K562 (cell line): ENCODE results near the gene RAB3C. TPM values are rescaled to one million over a fixed set of nuclear protein-coding genes. Genes with fewer than 3 reads are reported as not detected.

ENCODE experiments used
- ATAC-seq: fragments of 200-7000 bp; cut with Tn5 transposase; 3 replicates; pipeline ENCODE4 v1.9.1; 2020; ENCODE audit warnings: moderate library complexity
- BruUV-seq: library from RNA; stranded (reverse); fragments of 400-500 nt; replicated peaks from 2 replicates; lab custom pipeline; 2021; lab: Mats Ljungman, UMichigan
- CTCF ChIA-PET: fragments of 300-600 bp; formaldehyde crosslinking; extraction: SDS; loops from one replicate; lab custom pipeline; 2021; ENCODE audit warnings: low intra/inter-chr PET ratio; lab: Yijun Ruan, JAX
- POLR2A ChIA-PET: fragments of 300-600, 350-650 bp; sonication (Branson Sonifier 250); formaldehyde crosslinking; extraction: SDS; loops from one replicate; lab custom pipeline; 2021; ENCODE audit warnings: antibody characterized with exemption, inconsistent platforms; lab: Yijun Ruan, JAX
- DNase-seq, 4 experiments: peaks; one replicate each; pipeline versions ENCODE4 v3.0.0 to v3.0.0-alpha.2; 2011 to 2018; ENCODE audit warnings: low spot score in 3 of 4, mixed read lengths in 3 of 4; ENCODE audit errors: extremely low read depth in 1 of 4
- FAIRE-seq: peaks from 2 replicates; lab custom pipeline; 2011; peaks lifted over from hg19 to GRCh38; lab: Jason Lieb, UNC
- H2AFZ ChIP-seq: 2 replicates; pipeline ENCODE4 v1.6.0; 2011; ENCODE audit warnings: low read depth, low read length, control low read depth, inconsistent platforms
- H3K27ac ChIP-seq: fragments of 200-600 bp; 3 replicates; pipeline ENCODE4 v1.8.0; 2011; ENCODE audit warnings: low read depth, mild to moderate bottlenecking, control low read depth, inconsistent platforms, low read length, moderate library complexity, mixed read lengths; ENCODE audit errors: extremely low read depth
- H3K27me3 ChIP-seq, 2 experiments: fragments of 300-600 bp in 1 of 2; 2 replicates in 1 of 2; 3 replicates in 1 of 2; pipeline versions ENCODE4 v1.6.0 to v1.8.0; 2011; ENCODE audit warnings: inconsistent platforms in 2 of 2, low read length in 2 of 2, mild to moderate bottlenecking in 1 of 2, mixed read lengths in 1 of 2, moderate library complexity in 1 of 2; ENCODE audit not compliant: control insufficient read depth in 2 of 2, insufficient read depth in 2 of 2
- H3K36me3 ChIP-seq: fragments of 300-600 bp; 3 replicates; pipeline ENCODE4 v1.8.0; 2011; ENCODE audit warnings: mild to moderate bottlenecking, low read length, inconsistent platforms; ENCODE audit not compliant: control insufficient read depth, insufficient read depth
- H3K4me1 ChIP-seq, 2 experiments: fragments of 200-600 bp in 1 of 2; replicated peaks in 1 of 2; 2 replicates in 1 of 2; 3 replicates in 1 of 2; pipeline versions ENCODE4 v1.5.1 to v1.8.0; 2011; ENCODE audit warnings: inconsistent platforms in 2 of 2, low read length in 2 of 2, mild to moderate bottlenecking in 1 of 2, mixed read lengths in 1 of 2, moderate library complexity in 1 of 2; ENCODE audit not compliant: control insufficient read depth in 2 of 2, insufficient read depth in 2 of 2
- H3K4me2 ChIP-seq: 2 replicates; pipeline ENCODE4 v1.6.1; 2011; ENCODE audit warnings: low read length, control low read depth, inconsistent platforms, mixed read lengths; ENCODE audit not compliant: insufficient read depth
- H3K4me3 ChIP-seq: fragments of 200-600 bp; sonication (generic), shearing (Covaris generic); 2 replicates; pipeline ENCODE4 v1.5.1; 2016; ENCODE audit warnings: control low read depth, inconsistent platforms
- H3K79me2 ChIP-seq: fragments of 200-600 bp; 3 replicates; pipeline ENCODE4 v1.8.0; 2011; ENCODE audit warnings: low read length, inconsistent platforms; ENCODE audit not compliant: control insufficient read depth, insufficient read depth
- H3K9ac ChIP-seq, 2 experiments: 2 replicates each; pipeline versions ENCODE4 v1.6.0 to v1.6.1; 2011; ENCODE audit warnings: low read depth in 2 of 2, low read length in 2 of 2, control low read depth in 1 of 2, inconsistent platforms in 1 of 2, mild to moderate bottlenecking in 1 of 2, mixed read lengths in 1 of 2; ENCODE audit not compliant: insufficient read depth in 1 of 2
- H3K9me1 ChIP-seq: one replicate; pipeline ENCODE4 v1.6.0; 2011; ENCODE audit warnings: inconsistent platforms, mild to moderate bottlenecking, low read length, moderate library complexity; ENCODE audit not compliant: control insufficient read depth, insufficient read depth
- H3K9me3 ChIP-seq: replicated peaks from 2 replicates; pipeline ENCODE4 v1.5.1; 2011; ENCODE audit warnings: low read depth, low read length, inconsistent platforms; ENCODE audit not compliant: control insufficient read depth, insufficient read depth
- H4K20me1 ChIP-seq: replicated peaks from 2 replicates; pipeline ENCODE4 v1.6.1; 2011; ENCODE audit warnings: low read length, inconsistent platforms, mixed read lengths; ENCODE audit not compliant: control insufficient read depth, insufficient read depth
- BRF1 ChIP-seq: IDR thresholded peaks from 3 replicates; pipeline ENCODE4 v1.6.1; 2011; ENCODE audit warnings: borderline replicate concordance, mild to moderate bottlenecking; ENCODE audit not compliant: insufficient read length; ENCODE audit errors: extremely low read depth
- KDM4B ChIP-seq, 2 experiments: fragments of 450-650 bp in 1 of 2; sonication (generic) in 1 of 2; IDR thresholded peaks; 2 replicates each; pipeline ENCODE4 v1.6.1; 2016 to 2017; ENCODE audit warnings: borderline replicate concordance in 2 of 2, antibody characterized with exemption in 1 of 2, low read depth in 1 of 2, mild to moderate bottlenecking in 1 of 2
- KLF6 ChIP-seq: fragments of 250-450 bp; sonication (Bioruptor Pico); IDR thresholded peaks from 2 replicates; pipeline ENCODE4 v1.4.0; 2020; ENCODE audit warnings: mild to moderate bottlenecking, moderate library complexity, borderline replicate concordance
- NCOR1 ChIP-seq: fragments of 450-650 bp; IDR thresholded peaks from 2 replicates; pipeline ENCODE4 v1.6.1; 2016; ENCODE audit warnings: mild to moderate bottlenecking, moderate library complexity
- RCOR1 ChIP-seq, 2 experiments: IDR thresholded peaks; 2 replicates each; pipeline ENCODE4 v1.6.1; 2012; ENCODE audit warnings: low read depth in 2 of 2, low read length in 2 of 2, borderline replicate concordance in 1 of 2, improper control_type of control experiment in 1 of 2
- ZNF12 ChIP-seq: sonication (generic); formaldehyde crosslinking; IDR thresholded peaks from 2 replicates; pipeline ENCODE4 v1.4.0; 2020; ENCODE audit warnings: mild to moderate bottlenecking, missing genetic modification reagents
- ZNF586 ChIP-seq: fragments of 450-650 bp; formaldehyde crosslinking; conservative IDR thresholded peaks from 2 replicates; pipeline ENCODE4 v1.4.0; 2020; ENCODE audit warnings: mild to moderate bottlenecking, moderate library complexity
- WGBS: fragments of 100-300 bp; shearing (Covaris generic); methylation state at CpG from one replicate; pipeline ENCODE4 v1.1.6; 2016; ENCODE audit warnings: low coverage, mixed read lengths; ENCODE audit not compliant: insufficient coverage; ENCODE audit errors: missing lambda C conversion rate; 5-methylcytosine and 5-hydroxymethylcytosine counted together
- in situ Hi-C: fragments of 300-500 bp; cut with MboI; formaldehyde crosslinking; loops from 4 replicates; pipeline ENCODE4 v1.15.0; 2018; ENCODE audit warnings: inconsistent platforms, mixed read lengths
- intact Hi-C: fragments of 100-400 bp; cut with micrococcal nuclease; formaldehyde crosslinking; loops from 2 replicates; pipeline ENCODE4 v1.14.2; 2022
- polyA plus RNA-seq, 8 experiments: library from polyadenylated mRNA; depleted of rRNA in 4 of 8; stranded (reverse) in 5 of 8; unstranded in 3 of 8; fragments of >200 nt; fragmentation: Nextera tagmentation in 2 of 8; fragmentation: Illumina TruSeq in 1 of 8; extraction: Ambion mirVana in 2 of 8; extraction: Trizol in 1 of 8; gene quantifications; 2 replicates each; pipeline versions ENCODE4 v1.2.1 to v1.2.3, GENCODE V29; 2011 to 2014; ENCODE audit warnings: inconsistent platforms in 1 of 8, missing spikeins in 1 of 8
- total RNA-seq, 7 experiments: library from RNA; depleted of rRNA in 6 of 7; stranded (reverse); fragments of >200 nt in 6 of 7; fragmentation: Illumina TruSeq in 2 of 7; extraction: Trizol in 2 of 7; gene quantifications; 2 replicates each; pipeline versions ENCODE4 v1.2.1 to v1.2.3, GENCODE V29; 2011 to 2021; ENCODE audit warnings: low replicate concordance in 1 of 7
- TF ChIP-seq, protein P1 (sequence below), 2 experiments: fragments of 450-650 bp; conservative IDR thresholded peaks; 2 replicates each; pipeline ENCODE4 v1.6.1; 2017; ENCODE audit warnings: mild to moderate bottlenecking in 2 of 2, moderate library complexity in 2 of 2
- TF ChIP-seq, protein P2 (sequence below): IDR thresholded peaks from 2 replicates; pipeline ENCODE4 v1.6.1; 2012; ENCODE audit warnings: low read depth, low read length, improper control_type of control experiment, borderline replicate concordance

Gene RAB3C
- total and polyA plus RNA-seq, 9 of the 15 experiments (the other 6 are each of a cell fraction or from before 2014, with no cell fraction given) = not detected

DNA sequence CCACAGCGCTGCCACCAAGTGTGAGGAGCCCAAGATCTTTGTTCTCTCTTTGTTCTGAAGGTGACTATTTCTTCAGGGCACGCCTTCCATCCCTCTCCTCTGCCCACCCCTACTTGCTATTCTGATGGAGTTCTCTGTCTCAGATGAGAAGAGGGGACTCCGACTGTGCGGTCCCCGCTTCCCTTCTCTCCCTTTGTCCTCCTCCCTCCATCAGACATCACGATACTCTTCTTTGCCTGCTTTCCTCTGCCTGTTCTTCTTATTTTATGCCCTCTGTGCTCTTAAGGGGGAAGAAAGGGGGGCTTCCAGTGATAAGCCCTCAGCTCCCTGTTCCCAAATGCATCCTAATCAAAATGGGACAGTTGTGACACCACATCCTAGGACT lies 307.8 kb downstream of the RAB3C start:
- Histone ChIP-seq H3K79me2 (no peaks in the 10 kb centered on the region), H3K36me3 (no peaks in the 10 kb centered on the region), H3K4me3 (no peak overlapping the region), H3K9me3 (no peaks in the 10 kb centered on the region), H3K27ac (no peak overlapping the region), H4K20me1 (no peaks in the 10 kb centered on the region), H2AFZ (no peak overlapping the region), H3K9me1 (no peaks in the 10 kb centered on the region), H3K9ac (no peak overlapping the region), H3K4me2 (no peak overlapping the region), H3K27me3 (peaks cover 0 to 5% of the 10 kb centered on the region in 2 experiments; a peak in 1 of 5 replicates), H3K4me1 (no peaks in the 10 kb centered on the region)
- DNase-seq (no peak), FAIRE-seq (no peak), ATAC-seq (no peak)
- BruUV-seq = no TSS peak
- ChIA-PET CTCF (interaction anchor here (1.3 kb wide), 1 partner anchor 117 kb away, joined by 11 read pairs; no protein-coding TSS in a partner anchor), POLR2A (interaction anchor here (0.5 kb wide), 1 partner anchor 116 kb away, joined by 3 read pairs; no protein-coding TSS in a partner anchor)
- WGBS = 2% methylated on average over 5 of the region's 6 CpGs
- in situ Hi-C loops = loop anchor here (25.0 kb wide), 1 partner anchor 897 kb away; no protein-coding TSS in a partner anchor
- intact Hi-C loops = loop anchor here (2.0 kb wide), 2 partner anchors 116 to 284 kb away; no protein-coding TSS in a partner anchor
- TF ChIP-seq KLF6 (CRISPR knock-in tag) (no peak), ZNF12 (CRISPR knock-in tag) (no peak), NCOR1 (no peak), ZNF586 (no peak), BRF1 (no peak), RCOR1 (IDR thresholded peaks at IDR 0.05; ENCODE audit: borderline replicate concordance in 1 of 2, low read depth in 2 of 2, low read length in 2 of 2) (no peak), KDM4B (IDR thresholded peaks at IDR 0.05; ENCODE audit: borderline replicate concordance in 2 of 2, low read depth in 1 of 2) (no peak)
- TF ChIP-seq, protein P1, sequence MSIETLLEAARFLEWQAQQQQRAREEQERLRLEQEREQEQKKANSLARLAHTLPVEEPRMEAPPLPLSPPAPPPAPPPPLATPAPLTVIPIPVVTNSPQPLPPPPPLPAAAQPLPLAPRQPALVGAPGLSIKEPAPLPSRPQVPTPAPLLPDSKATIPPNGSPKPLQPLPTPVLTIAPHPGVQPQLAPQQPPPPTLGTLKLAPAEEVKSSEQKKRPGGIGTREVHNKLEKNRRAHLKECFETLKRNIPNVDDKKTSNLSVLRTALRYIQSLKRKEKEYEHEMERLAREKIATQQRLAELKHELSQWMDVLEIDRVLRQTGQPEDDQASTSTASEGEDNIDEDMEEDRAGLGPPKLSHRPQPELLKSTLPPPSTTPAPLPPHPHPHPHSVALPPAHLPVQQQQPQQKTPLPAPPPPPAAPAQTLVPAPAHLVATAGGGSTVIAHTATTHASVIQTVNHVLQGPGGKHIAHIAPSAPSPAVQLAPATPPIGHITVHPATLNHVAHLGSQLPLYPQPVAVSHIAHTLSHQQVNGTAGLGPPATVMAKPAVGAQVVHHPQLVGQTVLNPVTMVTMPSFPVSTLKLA (conservative IDR thresholded peaks at IDR 0.05) = no peak
- TF ChIP-seq, protein P2, sequence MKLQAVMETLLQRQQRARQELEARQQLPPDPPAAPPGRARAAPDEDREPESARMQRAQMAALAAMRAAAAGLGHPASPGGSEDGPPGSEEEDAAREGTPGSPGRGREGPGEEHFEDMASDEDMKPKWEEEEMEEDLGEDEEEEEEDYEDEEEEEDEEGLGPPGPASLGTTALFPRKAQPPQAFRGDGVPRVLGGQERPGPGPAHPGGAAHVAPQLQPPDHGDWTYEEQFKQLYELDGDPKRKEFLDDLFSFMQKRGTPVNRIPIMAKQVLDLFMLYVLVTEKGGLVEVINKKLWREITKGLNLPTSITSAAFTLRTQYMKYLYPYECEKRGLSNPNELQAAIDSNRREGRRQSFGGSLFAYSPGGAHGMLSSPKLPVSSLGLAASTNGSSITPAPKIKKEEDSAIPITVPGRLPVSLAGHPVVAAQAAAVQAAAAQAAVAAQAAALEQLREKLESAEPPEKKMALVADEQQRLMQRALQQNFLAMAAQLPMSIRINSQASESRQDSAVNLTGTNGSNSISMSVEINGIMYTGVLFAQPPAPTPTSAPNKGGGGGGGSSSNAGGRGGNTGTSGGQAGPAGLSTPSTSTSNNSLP = no peak
